HCT116 (cell line): Measurements from ENCODE around the gene BRINP2.

ENCODE experiments used
- CBX3 ChIP-seq: IDR thresholded peaks from 2 replicates; pipeline ENCODE4 v1.6.1; 2012; ENCODE audit warnings: low read depth
- CTCF ChIP-seq, 3 experiments: fragments of 200-600 bp in 1 of 3; sonication (generic) in 1 of 3; IDR thresholded peaks in 2 of 3; conservative IDR thresholded peaks in 1 of 3; 2 replicates each; pipeline ENCODE4 v1.5.1; 2012 to 2017; ENCODE audit warnings: low read depth in 2 of 3, low read length in 2 of 3, antibody characterized with exemption in 1 of 3, borderline replicate concordance in 1 of 3, control low read depth in 1 of 3, mild to moderate bottlenecking in 1 of 3, mixed read lengths in 1 of 3, mixed run types in 1 of 3, moderate library complexity in 1 of 3; ENCODE audit not compliant: insufficient read depth in 1 of 3
- EGR1 ChIP-seq: IDR thresholded peaks from 2 replicates; pipeline ENCODE4 v1.6.1; 2012; ENCODE audit warnings: low read depth
- EZH2 ChIP-seq: fragments of 200-600 bp; sonication (generic); IDR thresholded peaks from 2 replicates; pipeline ENCODE4 v1.6.1; 2017; ENCODE audit warnings: antibody characterized with exemption, mixed run types
- MAX ChIP-seq: IDR thresholded peaks from 2 replicates; pipeline ENCODE4 v1.6.1; 2012
- POLR2A ChIP-seq: IDR thresholded peaks from 2 replicates; pipeline ENCODE4 v1.7.0; 2011; ENCODE audit warnings: borderline replicate concordance; ENCODE audit not compliant: insufficient read depth, insufficient read length; ENCODE audit errors: extremely low read depth
- POLR2AphosphoS5 ChIP-seq: IDR thresholded peaks from 2 replicates; pipeline ENCODE4 v1.6.1; 2011; ENCODE audit warnings: mild to moderate bottlenecking, low read depth, low read length, moderate library complexity
- RAD21 ChIP-seq: IDR thresholded peaks from 2 replicates; pipeline ENCODE4 v1.6.1; 2012; ENCODE audit warnings: low read depth, mild to moderate bottlenecking
- REST ChIP-seq: IDR thresholded peaks from 2 replicates; pipeline ENCODE4 v1.6.1; 2012; ENCODE audit warnings: low read depth
- SP1 ChIP-seq: IDR thresholded peaks from 2 replicates; pipeline ENCODE4 v1.6.1; 2012; ENCODE audit warnings: low read depth
- YY1 ChIP-seq: IDR thresholded peaks from 2 replicates; pipeline ENCODE4 v1.6.1; 2011; ENCODE audit warnings: low read length, low read depth, moderate library complexity, mild to moderate bottlenecking; ENCODE audit not compliant: insufficient replicate concordance; ENCODE audit errors: extremely low read depth
- ZBTB33 ChIP-seq: IDR thresholded peaks from 2 replicates; pipeline ENCODE4 v1.6.1; 2011; ENCODE audit warnings: mild to moderate bottlenecking, low read length, moderate library complexity; ENCODE audit not compliant: insufficient replicate concordance; ENCODE audit errors: extremely low read depth
- ZFX ChIP-seq: fragments of 450-650 bp; IDR thresholded peaks from 2 replicates; pipeline ENCODE4 v1.6.1; 2017

GRCh38 chr1:177181631-177182291 is 11.0 kb downstream of the BRINP2 start:
- TF ChIP-seq REST (no peak), MAX (no peak), CTCF (IDR thresholded peaks at IDR 0.05 in 2 of 3, conservative IDR thresholded peaks at IDR 0.05 in 1 of 3; ENCODE audit: borderline replicate concordance in 1 of 3, insufficient read depth in 1 of 3, low read depth in 2 of 3, low read length in 2 of 3) (peak; percentile 54 to 84 (median 77)), EZH2 (no peak), ZFX (no peak), POLR2AphosphoS5 (no peak), ZBTB33 (no peak), SP1 (no peak), POLR2A (no peak), YY1 (no peak), EGR1 (no peak), CBX3 (no peak), RAD21 (peak; percentile 69)
